Suppressor macrophage treated with lipopolysaccharide for 1 hour (primary cell): Measurements from ENCODE around the gene N4BP2.

Experiments
- DNase-seq, 3 donors: peaks; one replicate each; pipeline ENCODE4 v3.0.0-alpha.2; 2020 to 2022

Gene N4BP2

DNA sequence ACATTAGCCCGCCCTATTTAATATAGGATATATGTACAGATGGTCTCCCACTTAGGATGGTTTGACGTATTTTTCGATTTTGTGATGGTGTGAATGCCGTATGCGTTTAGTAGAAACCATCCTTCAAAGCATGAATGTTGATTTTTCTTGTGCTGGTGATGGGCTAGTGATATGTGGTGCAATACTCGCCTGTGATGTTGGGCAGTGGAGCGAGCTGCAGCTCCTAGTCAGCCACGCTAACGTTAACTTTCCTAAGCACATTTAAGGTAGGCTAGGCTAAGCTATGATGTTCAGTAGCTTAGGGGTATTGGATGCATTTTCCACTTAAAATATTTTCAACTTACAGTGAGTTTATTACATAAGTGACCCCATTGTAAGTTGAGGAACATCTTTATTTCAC, 103.6 kb downstream of the N4BP2 start:
- DNase-seq = no peak

DNA sequence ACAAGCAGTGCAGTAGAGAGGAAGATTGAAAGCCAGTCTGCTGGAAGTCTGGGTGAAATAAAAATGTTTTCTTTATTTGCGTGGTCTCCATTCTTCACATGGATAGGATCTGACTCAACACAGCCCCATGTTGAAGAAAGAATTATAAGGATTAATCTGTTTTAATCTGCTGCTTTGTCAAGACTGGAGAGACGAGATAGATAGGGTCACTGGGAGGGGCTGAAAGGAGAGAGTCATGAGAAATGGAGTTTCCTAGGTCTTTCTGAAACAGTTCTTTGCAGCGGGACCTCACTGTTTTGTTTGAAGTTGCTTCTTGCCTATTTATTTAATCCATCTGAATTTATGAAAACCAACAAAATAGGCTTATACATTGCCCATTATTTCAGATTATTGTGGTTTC, 107.8 kb downstream of the N4BP2 start:
- no peak for DNase-seq

GRCh38 chr4:40165916-40166315, 109.3 kb downstream of the N4BP2 start:
- DNase-seq = no peak

DNA sequence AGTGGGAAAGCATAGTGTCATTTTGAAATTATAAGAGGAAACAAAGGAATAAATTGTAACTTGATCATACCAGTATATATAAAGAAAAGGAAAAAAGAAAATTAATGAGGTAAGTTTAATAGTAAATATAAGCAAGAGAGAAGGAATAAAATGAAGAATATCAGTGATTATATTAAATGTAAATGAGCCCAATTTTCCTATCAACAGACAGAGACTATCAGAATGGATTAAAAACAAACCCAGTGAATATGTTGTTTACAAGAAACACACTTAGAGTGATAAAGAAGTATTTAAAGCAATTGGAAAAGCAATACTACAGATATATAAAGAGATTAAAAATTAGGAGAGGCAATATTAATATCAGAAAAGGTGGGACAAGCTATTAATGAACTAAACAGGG, 111.4 kb downstream of the N4BP2 start:
- DNase-seq = no peak

DNA sequence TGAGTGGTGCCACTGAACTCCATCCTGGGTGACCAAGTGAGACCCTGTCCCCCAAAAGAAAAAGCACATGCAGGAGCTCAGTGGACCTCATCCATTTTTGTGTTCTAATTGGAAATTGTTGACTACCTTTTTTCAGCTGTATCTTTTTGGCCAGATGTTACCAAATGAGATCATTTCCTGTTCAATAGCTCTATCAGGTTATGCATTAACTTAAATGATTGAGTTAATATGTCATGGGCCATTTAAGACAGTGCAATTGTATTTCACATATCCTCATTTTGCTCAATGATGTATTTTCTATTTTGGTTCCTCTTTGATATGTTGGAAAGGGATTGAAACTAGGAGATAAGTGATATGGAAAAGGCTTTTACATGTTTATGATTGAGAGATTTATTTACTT, 113.9 kb downstream of the N4BP2 start:
- DNase-seq = no peak

GRCh38 chr4:40173470-40173875, 116.8 kb downstream of the N4BP2 start:
- DNase-seq = no peak

DNA sequence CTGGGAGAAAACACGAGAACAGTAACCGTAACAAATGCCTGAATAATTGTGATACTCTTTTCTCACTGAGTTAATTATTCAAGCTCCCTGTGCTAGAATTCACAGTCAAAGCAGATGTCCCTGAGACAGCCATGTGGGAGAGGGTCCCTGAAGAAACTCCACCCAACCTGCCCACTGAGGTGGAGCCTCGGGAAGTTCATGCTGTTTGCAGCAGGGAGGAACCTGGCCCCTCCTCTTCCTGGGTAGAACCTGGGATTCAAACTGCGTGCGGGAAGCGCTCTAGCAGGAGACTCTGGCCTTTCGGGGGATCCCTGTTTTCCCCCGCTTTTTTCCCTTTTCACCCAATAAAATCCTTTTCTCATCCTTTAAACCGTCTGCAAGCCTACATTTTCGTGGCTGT, 120.0 kb downstream of the N4BP2 start:
- no peak for DNase-seq

- DNase-seq = no peak
Measured at GRCh38 chr4:40177591-40177990, 120.9 kb downstream of the N4BP2 start.

- no peak for DNase-seq
Measured at GRCh38 chr4:40178672-40179071, 122.0 kb downstream of the N4BP2 start.

DNA sequence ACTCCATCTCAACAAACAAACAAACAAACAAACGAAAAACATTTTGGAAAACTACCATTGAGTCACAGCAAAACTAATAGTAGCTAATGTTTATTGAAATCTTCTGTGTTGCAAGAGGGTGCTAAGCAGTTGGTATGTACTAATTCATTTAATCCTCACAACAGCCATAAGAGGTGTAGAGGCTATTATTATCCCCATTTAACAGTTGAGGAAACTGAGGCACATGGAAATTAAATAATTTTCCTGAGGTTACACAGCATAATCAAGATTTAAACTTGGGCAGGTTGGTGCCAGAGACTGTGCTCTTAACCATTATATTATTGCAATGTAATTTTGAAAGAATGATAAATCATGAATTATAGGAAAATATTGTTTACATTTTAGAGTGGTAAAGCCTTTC, 122.7 kb downstream of the N4BP2 start:
- DNase-seq = no peak

DNA sequence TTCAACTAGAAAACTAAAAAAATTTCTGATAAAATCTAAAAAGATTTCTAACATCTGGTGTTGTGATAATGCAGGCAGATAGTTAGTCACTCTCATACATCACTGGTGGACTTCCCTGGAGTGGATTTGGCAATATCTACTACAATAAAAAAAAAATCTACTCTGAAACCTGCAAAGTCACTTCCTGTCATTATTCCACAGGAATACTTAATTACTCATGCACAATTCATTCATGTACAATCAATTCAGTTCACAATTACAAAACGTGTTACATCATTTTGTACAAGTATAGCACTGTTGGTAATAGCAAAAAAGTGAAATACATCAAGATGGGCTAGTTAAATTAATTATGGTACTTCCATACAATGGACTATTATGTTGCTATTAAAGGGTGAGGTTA, 123.7 kb downstream of the N4BP2 start:
- DNase-seq = peak; percentile 64 to 95 (median 90)

DNA sequence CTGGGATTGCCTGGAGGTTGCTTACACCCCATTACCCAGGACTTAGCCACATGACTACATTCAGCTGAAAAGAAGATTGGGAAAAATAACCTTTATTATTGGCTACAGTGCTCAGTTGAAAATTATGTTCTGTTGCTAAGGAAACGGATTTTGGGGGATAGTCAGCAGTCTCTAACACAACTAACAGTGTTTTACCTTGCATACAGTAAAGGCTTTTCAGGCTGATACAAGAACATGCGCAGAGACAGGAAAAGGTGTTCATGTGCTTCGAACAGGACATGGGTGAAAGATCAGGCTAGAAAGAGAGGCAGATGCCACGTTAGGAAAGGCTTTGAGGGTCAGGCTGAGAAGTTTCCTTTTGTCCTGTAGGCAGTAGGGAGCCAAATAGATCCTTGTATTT, 125.4 kb downstream of the N4BP2 start:
- no peak for DNase-seq

GRCh38 chr4:40182954-40183353, 126.3 kb downstream of the N4BP2 start:
- peak; percentile 40 to 77 (median 66) for DNase-seq

DNA sequence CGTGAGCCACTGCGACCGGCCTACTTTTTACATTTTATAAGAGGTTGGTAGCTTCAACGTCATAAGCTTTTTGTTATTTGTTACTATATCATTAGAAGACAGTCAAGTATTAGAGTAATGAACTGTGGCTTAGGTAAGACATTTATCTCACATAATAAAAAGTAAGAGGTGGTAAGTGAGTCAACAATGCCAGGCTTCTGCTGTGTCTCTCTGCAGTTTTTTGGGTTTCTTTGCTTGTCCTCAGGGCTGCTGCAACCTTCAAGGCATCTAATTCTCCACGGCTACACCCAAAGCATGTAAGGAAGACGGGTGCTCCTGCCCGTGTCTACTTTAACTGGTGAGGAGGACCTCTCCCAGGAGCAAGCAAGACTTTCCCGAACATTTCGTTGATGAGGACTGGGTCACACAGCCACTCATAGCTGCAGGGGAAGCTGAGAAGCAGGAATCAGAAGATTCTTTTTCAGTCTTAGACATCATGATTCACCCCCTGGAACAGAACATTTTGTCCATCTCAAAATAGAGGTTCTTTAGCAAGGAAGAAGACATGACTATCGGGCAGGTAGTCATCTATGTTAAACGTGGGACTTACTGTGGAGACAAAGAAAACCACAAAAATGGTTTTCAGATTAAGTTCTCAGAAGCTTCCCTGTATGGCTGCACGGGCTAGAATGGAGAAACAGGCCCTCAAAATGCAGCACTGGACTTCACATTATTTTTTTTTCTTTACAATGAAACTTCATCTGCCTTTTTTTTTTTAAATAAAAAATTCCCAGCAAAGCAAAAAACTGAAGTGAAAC, 127.2 kb downstream of the N4BP2 start:
- DNase-seq = peak; percentile 38 to 75 (median 69)

- DNase-seq = no peak
Measured at GRCh38 chr4:40185830-40186664, 129.4 kb downstream of the N4BP2 start.

- DNase-seq = no peak
Measured at GRCh38 chr4:40186665-40187014, 130.0 kb downstream of the N4BP2 start.

DNA sequence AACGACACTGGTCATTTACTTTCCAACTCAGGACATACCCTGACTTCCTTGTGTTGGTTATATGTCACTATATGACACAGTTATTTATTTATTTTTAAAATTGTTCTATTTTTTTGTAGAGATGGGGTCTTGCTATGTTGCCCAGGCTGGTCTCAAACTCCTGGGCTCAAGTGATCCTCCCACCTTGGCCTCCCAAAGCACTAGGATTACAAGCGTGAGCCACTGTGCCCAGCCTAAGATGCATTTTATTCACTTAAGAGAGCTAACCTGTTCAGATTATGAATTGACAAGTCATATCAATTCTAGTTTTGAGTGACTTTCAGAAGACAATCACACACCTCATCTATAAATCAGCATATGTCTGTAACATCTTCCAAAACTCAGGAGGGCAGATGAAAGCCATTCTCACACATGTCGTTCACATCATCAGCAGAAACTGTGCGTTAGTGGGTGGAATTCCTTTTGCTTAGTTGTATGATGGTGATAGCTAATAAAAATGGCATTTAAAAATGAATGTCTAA, 130.8 kb downstream of the N4BP2 start:
- DNase-seq = no peak

DNA sequence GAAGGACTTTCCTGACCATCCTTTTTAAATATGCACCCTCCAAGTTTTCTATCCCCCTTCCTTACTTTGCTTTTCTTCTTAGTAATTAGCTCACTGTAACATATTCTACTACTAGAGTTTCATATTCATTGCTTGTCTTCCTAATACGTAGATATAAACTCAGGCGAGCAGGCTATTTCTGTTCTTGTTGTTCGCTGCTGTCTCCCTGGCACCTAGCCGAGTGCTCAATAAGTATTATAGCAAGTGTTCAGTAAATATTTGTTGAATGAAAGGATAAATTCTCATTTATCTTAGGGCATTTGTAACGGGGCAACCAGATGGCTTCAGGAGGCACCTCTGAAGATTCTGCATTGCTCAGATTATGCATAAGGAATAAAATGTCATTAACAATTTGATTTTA, 133.4 kb downstream of the N4BP2 start:
- no peak for DNase-seq

GRCh38 chr4:40190465-40190864, 133.8 kb downstream of the N4BP2 start:
- DNase-seq = no peak

- peak in 1 of 3 donors; percentile 41 for DNase-seq
Measured at GRCh38 chr4:40190880-40191815, 134.5 kb downstream of the N4BP2 start.

DNA sequence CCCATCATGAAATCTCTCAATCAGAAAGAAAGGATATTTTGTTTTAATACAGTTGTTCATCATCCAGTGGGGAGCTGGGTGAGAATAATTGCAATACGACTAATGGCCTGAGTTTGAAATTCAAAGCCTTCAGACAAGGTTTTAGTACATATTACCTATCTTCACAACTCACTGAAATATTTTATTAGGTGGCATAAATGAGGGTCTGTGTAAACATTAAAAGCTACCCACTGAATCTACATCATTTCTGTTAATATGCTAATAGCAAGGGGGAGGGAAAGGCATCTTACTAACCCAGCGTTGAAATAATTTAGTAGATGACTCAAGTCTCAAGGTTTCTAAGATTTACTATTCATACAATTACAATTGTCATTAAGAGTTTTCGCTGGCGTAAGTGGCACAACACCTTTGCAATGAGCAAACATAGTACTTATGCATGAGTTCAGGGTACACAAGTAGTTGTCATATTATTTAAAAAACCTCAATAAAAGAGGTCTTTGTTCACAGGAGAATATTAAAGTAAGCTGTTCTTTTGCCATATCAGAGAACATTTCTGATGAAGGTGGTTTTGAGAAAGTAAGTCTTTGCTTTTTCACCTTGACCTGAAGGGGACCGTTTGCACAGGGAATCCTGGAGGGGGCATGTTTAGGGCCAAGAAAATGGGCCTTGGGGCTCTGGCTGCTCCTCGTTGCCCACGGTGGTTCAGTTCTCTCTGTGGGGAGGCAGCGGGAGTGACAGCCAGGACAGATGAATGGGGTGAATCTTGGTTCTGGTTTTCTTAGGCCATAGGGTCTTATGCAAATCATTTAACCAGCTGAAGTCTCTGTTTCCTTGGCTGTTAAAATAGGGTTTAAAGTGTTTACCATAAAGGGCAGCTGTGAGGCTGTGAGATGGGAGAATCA, 135.7 kb downstream of the N4BP2 start:
- no peak for DNase-seq
